Stimulated activated memory B cell treated with anti-CD40 and anti-IgM and Interleukin-4, amounts not matched to agents 10 μg/mL and 1 μg/mL and 100 μg/mL, for 72 hours (primary cell): Measurements from ENCODE around the gene BICD1.

Source experiments
- ATAC-seq: fragments of 150-1000 bp; cut with Tn5 transposase; 2 replicates; pipeline ENCODE4 v1.10.0; 2021
- H3K27ac Mint-ChIP-seq: one replicate; pipeline ENCODE4 v1.8.0; 2022; ENCODE audit warnings: mild to moderate bottlenecking, mixed read lengths
- H3K27me3 Mint-ChIP-seq: one replicate; pipeline ENCODE4 v1.8.0; 2022; ENCODE audit warnings: mixed read lengths
- H3K36me3 Mint-ChIP-seq: one replicate; pipeline ENCODE4 v1.8.0; 2022; ENCODE audit warnings: mixed read lengths
- H3K4me1 Mint-ChIP-seq: one replicate; pipeline ENCODE4 v1.8.0; 2022; ENCODE audit warnings: mixed read lengths
- H3K4me3 Mint-ChIP-seq: one replicate; pipeline ENCODE4 v1.8.0; 2022; ENCODE audit warnings: mild to moderate bottlenecking, moderate library complexity, mixed read lengths
- H3K9me3 Mint-ChIP-seq: one replicate; pipeline ENCODE4 v1.8.0; 2022; ENCODE audit warnings: mixed read lengths

BICD1 gene

GRCh38 chr12:32148372-32148771 lies 41.7 kb downstream of the BICD1 start:
- no peak overlapping the region for H3K4me3 Mint-ChIP-seq
- peaks cover 18% of the 10 kb centered on the region for H3K36me3 Mint-ChIP-seq
- no peak for ATAC-seq
- no peak overlapping the region for H3K27ac Mint-ChIP-seq
- H3K4me1 Mint-ChIP-seq = no peaks in the 10 kb centered on the region
- no peaks in the 10 kb centered on the region for H3K27me3 Mint-ChIP-seq
- no peaks in the 10 kb centered on the region for H3K9me3 Mint-ChIP-seq

- no peak overlapping the region for H3K4me3 Mint-ChIP-seq
- H3K36me3 Mint-ChIP-seq = peaks cover 20% of the 10 kb centered on the region
- no peaks in the 10 kb centered on the region for H3K9me3 Mint-ChIP-seq
- ATAC-seq = no peak
- H3K27ac Mint-ChIP-seq = no peak overlapping the region
- H3K27me3 Mint-ChIP-seq = no peaks in the 10 kb centered on the region
- no peaks in the 10 kb centered on the region for H3K4me1 Mint-ChIP-seq
These were observed 42.8 kb downstream of the BICD1 start for GRCh38 chr12:32149489-32149888.

GRCh38 chr12:32151086-32151485 lies 44.4 kb downstream of the BICD1 start:
- Mint-ChIP-seq H3K27me3 (no peaks in the 10 kb centered on the region), H3K4me1 (no peaks in the 10 kb centered on the region), H3K27ac (peak overlapping the region; percentile 19), H3K4me3 (no peak overlapping the region), H3K36me3 (peaks cover 20% of the 10 kb centered on the region), H3K9me3 (no peaks in the 10 kb centered on the region)
- ATAC-seq = no peak

- no peak for ATAC-seq
- no peaks in the 10 kb centered on the region for H3K4me1 Mint-ChIP-seq
- no peaks in the 10 kb centered on the region for H3K9me3 Mint-ChIP-seq
- H3K27ac Mint-ChIP-seq = peak overlapping the region; percentile 13
- peaks cover 20% of the 10 kb centered on the region for H3K36me3 Mint-ChIP-seq
- no peak overlapping the region for H3K4me3 Mint-ChIP-seq
- no peaks in the 10 kb centered on the region for H3K27me3 Mint-ChIP-seq
These were observed 44.9 kb downstream of the BICD1 start for GRCh38 chr12:32151552-32151951.

- peaks cover 13% of the 10 kb centered on the region for H3K36me3 Mint-ChIP-seq
- no peaks in the 10 kb centered on the region for H3K4me1 Mint-ChIP-seq
- H3K27me3 Mint-ChIP-seq = no peaks in the 10 kb centered on the region
- no peaks in the 10 kb centered on the region for H3K9me3 Mint-ChIP-seq
- H3K27ac Mint-ChIP-seq = no peak overlapping the region
- H3K4me3 Mint-ChIP-seq = no peak overlapping the region
- no peak for ATAC-seq
These were observed 48.4 kb downstream of the BICD1 start for GRCh38 chr12:32155041-32155440.

GRCh38 chr12:32155961-32156529 lies 49.4 kb downstream of the BICD1 start:
- Mint-ChIP-seq H3K27ac (no peak overlapping the region), H3K9me3 (no peaks in the 10 kb centered on the region)
- no peak for ATAC-seq

GRCh38 chr12:32158525-32158924 lies 51.9 kb downstream of the BICD1 start:
- peaks cover 5% of the 10 kb centered on the region for H3K36me3 Mint-ChIP-seq
- H3K27me3 Mint-ChIP-seq = no peaks in the 10 kb centered on the region
- no peak overlapping the region for H3K27ac Mint-ChIP-seq
- no peaks in the 10 kb centered on the region for H3K4me1 Mint-ChIP-seq
- ATAC-seq = no peak
- no peaks in the 10 kb centered on the region for H3K9me3 Mint-ChIP-seq
- H3K4me3 Mint-ChIP-seq = no peak overlapping the region

More at GRCh38 chr12:32155961-32156529, 49.4 kb downstream of the BICD1 start:
- no peaks in the 10 kb centered on the region for H3K27me3 Mint-ChIP-seq
- no peaks in the 10 kb centered on the region for H3K4me1 Mint-ChIP-seq
- no peak overlapping the region for H3K4me3 Mint-ChIP-seq
- H3K36me3 Mint-ChIP-seq = peaks cover 7% of the 10 kb centered on the region

GRCh38 chr12:32159381-32159780 lies 52.7 kb downstream of the BICD1 start:
- Mint-ChIP-seq H3K9me3 (no peaks in the 10 kb centered on the region), H3K4me3 (no peak overlapping the region), H3K27me3 (no peaks in the 10 kb centered on the region), H3K4me1 (no peaks in the 10 kb centered on the region), H3K27ac (no peak overlapping the region), H3K36me3 (peaks cover 7% of the 10 kb centered on the region)
- no peak for ATAC-seq

- H3K9me3 Mint-ChIP-seq = peaks cover 2% of the 10 kb centered on the region
- no peak overlapping the region for H3K4me3 Mint-ChIP-seq
- no peaks in the 10 kb centered on the region for H3K27me3 Mint-ChIP-seq
- no peak overlapping the region for H3K27ac Mint-ChIP-seq
- no peaks in the 10 kb centered on the region for H3K4me1 Mint-ChIP-seq
- H3K36me3 Mint-ChIP-seq = peaks cover 12% of the 10 kb centered on the region
- no peak for ATAC-seq
These were observed 53.3 kb downstream of the BICD1 start for GRCh38 chr12:32159925-32160324.

- peaks cover 15% of the 10 kb centered on the region for H3K36me3 Mint-ChIP-seq
- no peaks in the 10 kb centered on the region for H3K4me1 Mint-ChIP-seq
- ATAC-seq = no peak
- no peak overlapping the region for H3K4me3 Mint-ChIP-seq
- H3K27me3 Mint-ChIP-seq = no peaks in the 10 kb centered on the region
- H3K27ac Mint-ChIP-seq = no peak overlapping the region
- H3K9me3 Mint-ChIP-seq = peaks cover 3% of the 10 kb centered on the region
These were observed 54.4 kb downstream of the BICD1 start for GRCh38 chr12:32161058-32161457.

- no peaks in the 10 kb centered on the region for H3K4me1 Mint-ChIP-seq
- H3K27ac Mint-ChIP-seq = no peak overlapping the region
- no peaks in the 10 kb centered on the region for H3K27me3 Mint-ChIP-seq
These were observed 56.9 kb downstream of the BICD1 start for GRCh38 chr12:32163596-32163995.

GRCh38 chr12:32166510-32166909 lies 59.9 kb downstream of the BICD1 start:
- ATAC-seq = no peak
- H3K27me3 Mint-ChIP-seq = no peaks in the 10 kb centered on the region
- peaks cover 11% of the 10 kb centered on the region for H3K36me3 Mint-ChIP-seq
- no peak overlapping the region for H3K4me3 Mint-ChIP-seq
- peaks cover 10% of the 10 kb centered on the region for H3K4me1 Mint-ChIP-seq
- H3K9me3 Mint-ChIP-seq = peaks cover 3% of the 10 kb centered on the region
- H3K27ac Mint-ChIP-seq = no peak overlapping the region

More at GRCh38 chr12:32163596-32163995, 56.9 kb downstream of the BICD1 start:
- peaks cover 15% of the 10 kb centered on the region for H3K36me3 Mint-ChIP-seq
- H3K9me3 Mint-ChIP-seq = peaks cover 3% of the 10 kb centered on the region
- ATAC-seq = no peak
- no peak overlapping the region for H3K4me3 Mint-ChIP-seq

- Mint-ChIP-seq H3K4me3 (no peak overlapping the region), H3K36me3 (no peaks in the 10 kb centered on the region), H3K4me1 (peaks cover 10% of the 10 kb centered on the region), H3K27me3 (no peaks in the 10 kb centered on the region), H3K27ac (peak overlapping the region; percentile 53), H3K9me3 (no peaks in the 10 kb centered on the region)
- no peak for ATAC-seq
These were observed 63.9 kb downstream of the BICD1 start for GRCh38 chr12:32170437-32170998.

GRCh38 chr12:32171211-32171610 lies 64.6 kb downstream of the BICD1 start:
- H3K27me3 Mint-ChIP-seq = no peaks in the 10 kb centered on the region
- H3K27ac Mint-ChIP-seq = no peak overlapping the region
- ATAC-seq = no peak
- peaks cover 10% of the 10 kb centered on the region for H3K4me1 Mint-ChIP-seq
- H3K9me3 Mint-ChIP-seq = no peaks in the 10 kb centered on the region
- H3K4me3 Mint-ChIP-seq = no peak overlapping the region
- H3K36me3 Mint-ChIP-seq = peaks cover 6% of the 10 kb centered on the region

GRCh38 chr12:32176606-32177005 lies 70.0 kb downstream of the BICD1 start:
- H3K27ac Mint-ChIP-seq = no peak overlapping the region
- no peak for ATAC-seq
- H3K4me3 Mint-ChIP-seq = no peak overlapping the region
- no peaks in the 10 kb centered on the region for H3K9me3 Mint-ChIP-seq
- no peaks in the 10 kb centered on the region for H3K27me3 Mint-ChIP-seq
- H3K36me3 Mint-ChIP-seq = peaks cover 12% of the 10 kb centered on the region
- no peaks in the 10 kb centered on the region for H3K4me1 Mint-ChIP-seq

GRCh38 chr12:32178341-32179010 lies 71.8 kb downstream of the BICD1 start:
- no peaks in the 10 kb centered on the region for H3K9me3 Mint-ChIP-seq
- no peak overlapping the region for H3K27ac Mint-ChIP-seq
- H3K4me3 Mint-ChIP-seq = no peak overlapping the region
- peaks cover 12% of the 10 kb centered on the region for H3K36me3 Mint-ChIP-seq
- H3K4me1 Mint-ChIP-seq = no peaks in the 10 kb centered on the region
- no peaks in the 10 kb centered on the region for H3K27me3 Mint-ChIP-seq
- ATAC-seq = no peak
